GM12875 (cell line): ENCODE results near the gene COL1A1.

ENCODE experiments used
- H3K4me3 ChIP-seq: one replicate; pipeline ENCODE4 v1.5.1; 2011; ENCODE audit warnings: low read depth, low read length, control low read depth
- CTCF ChIP-seq: IDR thresholded peaks from 2 replicates; pipeline ENCODE4 v1.5.1; 2011; ENCODE audit warnings: low read depth, mild to moderate bottlenecking, control low read depth, inconsistent platforms, low read length, moderate library complexity, borderline replicate concordance; ENCODE audit not compliant: insufficient read depth

COL1A1 gene

GRCh38 chr17:50137042-50137441 lies 64.4 kb downstream of the COL1A1 start:
- no peak for TF ChIP-seq CTCF
- no peak overlapping the region for H3K4me3 ChIP-seq

GRCh38 chr17:50136096-50136687 lies 65.2 kb downstream of the COL1A1 start:
- no peak for TF ChIP-seq CTCF

GRCh38 chr17:50135316-50136095 lies 65.9 kb downstream of the COL1A1 start:
- no peak overlapping the region for H3K4me3 ChIP-seq
- no peak for TF ChIP-seq CTCF

More at GRCh38 chr17:50136096-50136687, 65.2 kb downstream of the COL1A1 start:
- no peak overlapping the region for H3K4me3 ChIP-seq

- no peak for TF ChIP-seq CTCF
- no peak overlapping the region for H3K4me3 ChIP-seq
Observed at GRCh38 chr17:50134206-50135110, 67.0 kb downstream of the COL1A1 start.

- H3K4me3 ChIP-seq, result no peak overlapping the region
- no peak for TF ChIP-seq CTCF
Observed at GRCh38 chr17:50133769-50134099, 67.7 kb downstream of the COL1A1 start.
